ENCODE data around the gene CCDC88A.
A peak's percentile ranks its signal among the peaks of the same experiment; 100 is the strongest.
"Not testable (repeated sequence)": the region's sequence is repeated elsewhere in the genome, so short reads cannot be mapped to it uniquely, and the experiment has no call there.

The CCDC88A gene, protein sequence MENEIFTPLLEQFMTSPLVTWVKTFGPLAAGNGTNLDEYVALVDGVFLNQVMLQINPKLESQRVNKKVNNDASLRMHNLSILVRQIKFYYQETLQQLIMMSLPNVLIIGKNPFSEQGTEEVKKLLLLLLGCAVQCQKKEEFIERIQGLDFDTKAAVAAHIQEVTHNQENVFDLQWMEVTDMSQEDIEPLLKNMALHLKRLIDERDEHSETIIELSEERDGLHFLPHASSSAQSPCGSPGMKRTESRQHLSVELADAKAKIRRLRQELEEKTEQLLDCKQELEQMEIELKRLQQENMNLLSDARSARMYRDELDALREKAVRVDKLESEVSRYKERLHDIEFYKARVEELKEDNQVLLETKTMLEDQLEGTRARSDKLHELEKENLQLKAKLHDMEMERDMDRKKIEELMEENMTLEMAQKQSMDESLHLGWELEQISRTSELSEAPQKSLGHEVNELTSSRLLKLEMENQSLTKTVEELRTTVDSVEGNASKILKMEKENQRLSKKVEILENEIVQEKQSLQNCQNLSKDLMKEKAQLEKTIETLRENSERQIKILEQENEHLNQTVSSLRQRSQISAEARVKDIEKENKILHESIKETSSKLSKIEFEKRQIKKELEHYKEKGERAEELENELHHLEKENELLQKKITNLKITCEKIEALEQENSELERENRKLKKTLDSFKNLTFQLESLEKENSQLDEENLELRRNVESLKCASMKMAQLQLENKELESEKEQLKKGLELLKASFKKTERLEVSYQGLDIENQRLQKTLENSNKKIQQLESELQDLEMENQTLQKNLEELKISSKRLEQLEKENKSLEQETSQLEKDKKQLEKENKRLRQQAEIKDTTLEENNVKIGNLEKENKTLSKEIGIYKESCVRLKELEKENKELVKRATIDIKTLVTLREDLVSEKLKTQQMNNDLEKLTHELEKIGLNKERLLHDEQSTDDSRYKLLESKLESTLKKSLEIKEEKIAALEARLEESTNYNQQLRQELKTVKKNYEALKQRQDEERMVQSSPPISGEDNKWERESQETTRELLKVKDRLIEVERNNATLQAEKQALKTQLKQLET (N-terminal part only)

DNA sequence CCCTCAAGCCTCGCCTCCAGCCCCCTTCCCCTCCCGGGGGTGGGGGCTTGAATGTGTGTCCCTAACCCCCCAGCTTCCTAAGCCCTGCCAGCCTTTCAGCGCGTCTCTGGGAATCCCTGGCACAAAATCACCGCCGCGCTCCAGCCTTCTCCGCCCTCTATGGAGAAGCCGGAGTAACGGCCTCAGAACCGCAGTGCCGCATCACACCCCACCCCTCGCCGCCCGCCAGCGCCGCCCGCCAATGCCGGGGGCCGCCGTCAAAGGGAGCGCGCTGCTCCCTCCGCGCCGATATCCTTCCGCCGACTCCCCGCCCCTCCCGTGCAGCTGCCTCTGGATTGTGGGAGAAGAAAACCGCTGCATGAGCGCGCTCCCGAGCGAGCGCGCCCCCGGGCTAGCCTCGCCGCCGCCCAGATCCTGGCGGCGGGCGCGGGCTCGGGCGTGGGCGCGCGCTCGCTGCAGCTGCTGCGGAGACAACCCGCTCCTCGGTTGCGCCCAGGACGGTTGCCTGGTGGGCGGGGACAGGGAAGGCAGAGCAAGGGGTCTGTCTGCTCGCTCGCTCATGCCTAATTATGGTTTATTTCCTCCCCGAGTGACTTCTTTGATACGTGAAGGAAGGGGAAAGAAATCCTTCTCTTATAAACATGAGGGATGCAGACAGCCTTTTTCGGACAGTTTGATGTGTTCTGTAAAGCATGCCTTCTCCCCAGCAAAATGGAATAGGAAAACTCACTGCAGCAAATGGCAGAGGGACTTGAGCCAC, at the start of gene CCDC88A:
TSS of gene CCDC88A (minus strand) at position 178 of the 760 bp plus-strand sequence. CDS start 777 bp downstream, outside the sequence.
- DNase-seq, result peak; percentile 92

GRCh38 chr2:55461679-55462078, 42.0 kb upstream of the CCDC88A start:
- DNase-seq, result no peak

GRCh38 chr2:55460562-55460961, 40.9 kb upstream of the CCDC88A start:
- no peak for DNase-seq

- no peak for DNase-seq
These were observed 40.1 kb upstream of the CCDC88A start for GRCh38 chr2:55459714-55460274.

GRCh38 chr2:55459279-55459678, 39.6 kb upstream of the CCDC88A start:
- no peak for DNase-seq

DNA sequence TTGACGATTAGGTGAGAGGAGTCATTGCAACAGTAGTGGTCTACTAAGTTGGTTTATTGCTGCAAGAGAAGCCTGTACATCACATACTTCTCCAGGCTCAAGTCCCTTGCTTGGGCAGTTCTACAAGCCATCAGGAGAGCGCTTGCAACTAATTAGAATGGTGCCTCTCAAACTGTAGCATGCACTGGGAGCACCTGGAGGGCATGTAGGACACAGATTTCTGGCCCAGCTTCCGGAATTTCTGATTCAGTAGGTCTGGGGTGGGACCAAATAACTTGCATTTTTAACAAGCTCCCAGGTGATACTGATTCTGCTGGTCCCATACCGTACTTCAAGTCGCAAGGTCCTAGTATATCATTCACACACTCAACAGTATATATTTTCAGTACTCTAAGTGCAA, 34.5 kb upstream of the CCDC88A start:
- DNase-seq, result no peak

DNA sequence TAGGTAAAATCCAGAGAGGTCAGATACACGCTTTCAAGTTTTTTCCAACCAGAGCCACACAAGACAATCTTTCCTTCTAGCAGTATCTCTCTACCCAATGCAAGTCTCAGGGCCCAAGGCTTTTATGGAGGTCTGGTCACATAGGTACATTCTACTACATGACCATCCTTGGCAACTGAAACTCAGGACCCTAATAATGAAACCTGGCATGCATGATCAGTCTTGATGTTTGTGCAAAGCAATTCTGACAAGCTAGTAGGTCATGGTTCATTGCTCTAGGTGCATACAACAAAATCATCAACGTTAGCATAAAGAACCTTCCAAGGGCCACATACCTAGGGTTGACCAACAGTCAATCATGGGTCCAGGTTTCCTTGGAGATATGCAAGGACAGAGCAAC, 33.2 kb upstream of the CCDC88A start:
- DNase-seq, result no peak

DNA sequence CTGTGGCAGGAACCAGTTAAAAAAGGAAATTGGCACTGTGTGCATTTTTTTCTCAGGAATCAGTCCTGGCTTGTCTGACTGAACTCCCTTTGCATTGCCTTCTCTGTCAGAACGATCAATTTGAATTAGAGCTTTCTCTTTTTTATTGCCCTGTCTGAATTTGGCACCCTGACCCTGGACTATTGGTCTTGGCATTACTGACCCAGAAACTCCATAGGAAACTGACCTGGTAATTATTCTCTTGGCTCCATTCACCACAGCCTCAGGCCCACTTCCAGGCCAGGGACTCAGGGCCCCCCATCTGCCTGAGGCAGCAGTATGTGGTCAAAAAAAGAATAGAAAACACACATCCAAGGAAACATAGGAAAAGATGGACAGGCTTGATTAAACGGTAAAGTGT, 32.0 kb upstream of the CCDC88A start:
- DNase-seq, result peak; percentile 3

- not testable (repeated sequence) for DNase-seq
These were observed 30.4 kb upstream of the CCDC88A start for GRCh38 chr2:55450014-55450413.

GRCh38 chr2:55442045-55442760, 22.5 kb upstream of the CCDC88A start:
- DNase-seq, result not testable (repeated sequence)

DNA sequence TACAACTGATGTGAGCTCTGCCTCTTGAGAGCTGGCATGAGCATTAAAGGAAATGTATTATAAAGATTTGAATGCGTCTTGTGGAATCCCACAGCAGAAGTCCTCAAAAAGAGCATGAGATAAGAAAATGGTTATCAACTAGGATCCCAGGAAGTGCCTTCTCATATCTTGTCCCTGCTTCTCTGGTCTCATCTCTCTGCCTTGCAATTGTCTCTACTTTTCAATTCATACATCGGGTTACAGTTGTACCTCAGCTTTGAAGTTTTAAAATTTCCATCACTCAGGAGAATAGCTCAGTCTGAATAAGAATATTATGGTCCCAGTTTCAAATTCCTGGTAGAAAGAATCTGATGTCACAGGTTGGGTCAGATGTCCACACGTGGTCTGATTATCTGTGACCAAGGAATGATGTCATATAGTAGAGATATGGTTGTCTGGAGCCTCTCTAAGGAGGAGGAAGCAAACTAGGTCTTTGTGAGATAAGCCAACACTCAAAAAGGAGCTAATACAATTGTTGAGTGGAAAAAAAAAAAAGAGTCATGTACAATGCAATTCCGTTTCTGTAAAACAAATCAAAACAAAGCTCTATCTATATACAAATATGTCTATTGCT, 21.7 kb upstream of the CCDC88A start:
- DNase-seq, result no peak

DNA sequence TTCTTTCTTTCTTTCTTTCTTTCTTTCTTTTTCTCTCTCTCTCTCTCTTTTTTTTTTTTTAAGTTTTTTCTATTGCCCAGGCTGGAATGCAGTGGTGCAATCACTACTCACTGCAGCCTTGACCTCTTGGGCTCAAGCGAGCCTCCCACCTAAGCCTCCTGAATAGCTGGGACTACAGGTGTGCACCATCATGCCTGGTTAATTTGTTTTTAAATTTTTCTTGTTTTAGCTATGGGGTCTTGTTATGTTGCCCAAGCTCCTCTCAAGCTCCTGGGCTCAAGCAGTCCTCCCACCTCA, 19.4 kb upstream of the CCDC88A start:
- DNase-seq, result no peak

GRCh38 chr2:55438391-55439100, 18.9 kb upstream of the CCDC88A start:
- DNase-seq, result no peak

DNA sequence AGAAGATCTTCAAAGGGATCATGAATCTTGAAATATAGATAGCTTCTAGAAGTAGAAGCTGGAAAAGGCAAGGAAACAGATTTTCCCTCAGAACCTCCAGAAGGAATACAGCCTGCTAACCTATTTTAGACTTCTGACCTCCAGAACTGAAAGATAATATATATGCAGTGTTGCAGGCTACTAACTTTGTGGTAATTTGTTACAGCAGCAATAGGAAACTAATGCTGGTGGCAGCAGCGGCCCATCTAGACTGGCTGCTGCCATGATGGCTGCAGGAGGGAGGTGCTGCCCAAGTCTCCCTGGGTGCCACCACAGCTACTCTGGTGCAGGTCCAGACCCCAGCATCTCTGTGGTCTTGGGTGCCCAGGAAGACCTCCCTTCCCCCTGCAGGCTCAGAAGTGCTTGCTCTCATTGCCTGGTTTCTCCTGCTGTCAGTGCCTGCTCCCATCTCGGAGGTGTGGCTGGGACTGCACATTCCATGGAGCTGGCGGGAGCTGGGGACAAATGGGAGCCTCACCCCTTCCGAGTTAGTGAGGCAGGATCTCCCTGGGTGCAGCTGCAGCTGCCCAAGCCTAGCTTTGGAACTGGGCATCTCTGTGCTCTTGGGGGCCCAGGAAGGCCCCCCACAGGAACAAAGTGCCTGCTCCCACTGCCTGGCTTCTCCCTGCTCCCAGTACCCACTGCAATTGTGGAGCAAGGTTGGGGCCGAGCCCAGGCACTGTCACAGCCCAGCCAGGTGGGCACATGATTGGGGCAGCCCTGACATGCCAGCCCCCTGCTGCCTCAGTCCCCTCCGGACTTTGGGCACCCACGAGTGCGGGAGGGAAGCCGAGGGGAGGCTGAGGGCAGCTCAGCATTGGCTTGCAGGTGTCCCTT, 18.1 kb upstream of the CCDC88A start:
- no peak for DNase-seq

GRCh38 chr2:55431982-55432627, 12.4 kb upstream of the CCDC88A start:
- peak; percentile 27 for DNase-seq

- no peak for DNase-seq
These were observed 10.7 kb upstream of the CCDC88A start for GRCh38 chr2:55430211-55430975.

DNA sequence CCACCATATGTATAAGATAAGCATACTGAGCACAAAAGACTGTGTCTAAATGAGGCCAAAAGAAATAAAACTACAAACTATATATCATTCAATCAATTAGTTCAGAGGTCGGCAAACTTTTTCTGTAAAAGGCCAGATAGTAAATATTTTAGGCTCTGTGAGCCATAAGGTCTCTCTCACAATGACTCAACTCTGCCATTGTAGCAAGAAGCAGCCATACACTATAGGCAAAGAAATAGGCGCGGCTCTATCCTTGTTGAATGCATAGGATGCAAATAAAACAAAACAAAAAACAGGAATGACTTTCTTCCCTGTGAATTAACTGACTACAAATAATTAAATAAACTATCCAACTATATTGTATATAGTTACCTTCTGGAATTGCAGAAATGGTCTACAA, 8.6 kb upstream of the CCDC88A start:
- DNase-seq, result no peak

DNA sequence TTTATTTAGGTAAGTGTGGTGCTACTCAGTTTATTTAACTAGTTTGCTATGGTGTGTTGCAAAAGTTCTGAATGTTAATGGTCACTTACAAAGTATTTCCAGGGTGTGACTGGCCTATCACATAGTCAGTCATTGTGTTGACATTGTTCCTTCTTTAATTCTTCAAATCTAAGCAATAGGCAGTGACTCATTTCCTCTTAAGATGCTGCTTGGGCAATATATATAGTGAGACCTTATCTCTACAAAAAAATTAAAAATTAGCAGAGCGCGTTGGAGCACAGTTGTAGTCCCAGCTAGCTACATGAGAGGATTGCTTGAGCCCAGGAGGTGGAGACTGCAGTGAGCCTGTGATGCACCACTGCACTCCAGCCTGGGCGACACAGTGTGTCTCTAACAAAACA, 5.8 kb upstream of the CCDC88A start:
- DNase-seq, result no peak
